Endothelial cell (in vitro differentiated cells): Measurements from ENCODE around the gene KIF23. TPM values are rescaled to one million over a fixed set of nuclear protein-coding genes. Genes with fewer than 3 reads are reported as not detected.
A peak's percentile ranks its signal among the peaks of the same experiment; 100 is the strongest.

ENCODE experiments used
- DNase-seq: peaks from one replicate; pipeline ENCODE4 v3.0.0; 2021; ENCODE audit warnings: low spot score
- H3K27ac Mint-ChIP-seq: one replicate; pipeline ENCODE4 v1.8.0; 2021; ENCODE audit warnings: mixed read lengths, inconsistent platforms; ENCODE audit not compliant: unreplicated experiment
- H3K27me3 Mint-ChIP-seq: one replicate; pipeline ENCODE4 v1.8.0; 2021; ENCODE audit warnings: mild to moderate bottlenecking, moderate library complexity, mixed read lengths, inconsistent platforms; ENCODE audit not compliant: unreplicated experiment
- H3K36me3 Mint-ChIP-seq: one replicate; pipeline ENCODE4 v1.8.0; 2021; ENCODE audit warnings: mild to moderate bottlenecking, low read depth, mixed read lengths, inconsistent platforms; ENCODE audit not compliant: unreplicated experiment
- H3K4me1 Mint-ChIP-seq: one replicate; pipeline ENCODE4 v1.8.0; 2021; ENCODE audit warnings: mild to moderate bottlenecking, mixed read lengths, inconsistent platforms; ENCODE audit not compliant: unreplicated experiment
- H3K4me3 Mint-ChIP-seq: one replicate; pipeline ENCODE4 v1.8.0; 2021; ENCODE audit warnings: mild to moderate bottlenecking, mixed read lengths, inconsistent platforms; ENCODE audit not compliant: unreplicated experiment
- H3K9me3 Mint-ChIP-seq: one replicate; pipeline ENCODE4 v1.8.0; 2021; ENCODE audit warnings: mixed read lengths, inconsistent platforms; ENCODE audit not compliant: unreplicated experiment
- CTCF ChIP-seq: fragments of 200-600 bp; sonication (generic); IDR thresholded peaks from one replicate; pipeline ENCODE4 v1.5.0; 2021; ENCODE audit warnings: antibody characterized with exemption; ENCODE audit not compliant: unreplicated experiment
- total RNA-seq: library from RNA; stranded (reverse); fragmentation: NEBNext Ultra II Directional; extraction: Animal tissue kit (Norgen Biotek cat#: 25700); gene quantifications from one replicate; pipeline ENCODE4 v1.2.1, GENCODE V29; 2021; ENCODE audit not compliant: unreplicated experiment

KIF23 gene
- total RNA-seq, 1 donor from 2014 or later: 9.5 TPM

GRCh38 chr15:69410248-69410874 lies 3.8 kb upstream of the KIF23 start:
- peaks cover 2% of the 10 kb centered on the region for H3K4me1 Mint-ChIP-seq
- no peak overlapping the region for H3K27ac Mint-ChIP-seq
- DNase-seq: no peak
- H3K9me3 Mint-ChIP-seq: no peaks in the 10 kb centered on the region
- H3K36me3 Mint-ChIP-seq: peaks cover 4% of the 10 kb centered on the region
- no peak for TF ChIP-seq CTCF
- H3K27me3 Mint-ChIP-seq: no peaks in the 10 kb centered on the region
- no peak overlapping the region for H3K4me3 Mint-ChIP-seq

GRCh38 chr15:69412274-69412673 lies 1.9 kb upstream of the KIF23 start:
- no peaks in the 10 kb centered on the region for H3K27me3 Mint-ChIP-seq
- H3K9me3 Mint-ChIP-seq: no peaks in the 10 kb centered on the region
- DNase-seq: no peak
- H3K4me1 Mint-ChIP-seq: peaks cover 2% of the 10 kb centered on the region
- peaks cover 4% of the 10 kb centered on the region for H3K36me3 Mint-ChIP-seq
- TF ChIP-seq CTCF: no peak
- no peak overlapping the region for H3K4me3 Mint-ChIP-seq
- H3K27ac Mint-ChIP-seq: no peak overlapping the region

GRCh38 chr15:69412701-69413100 lies 1.4 kb upstream of the KIF23 start:
- Mint-ChIP-seq H3K27me3 (no peaks in the 10 kb centered on the region), H3K4me3 (no peak overlapping the region), H3K9me3 (no peaks in the 10 kb centered on the region), H3K36me3 (peaks cover 4% of the 10 kb centered on the region), H3K4me1 (peaks cover 2% of the 10 kb centered on the region), H3K27ac (no peak overlapping the region)
- no peak for TF ChIP-seq CTCF
- no peak for DNase-seq

- peak; percentile 53 for DNase-seq
- Mint-ChIP-seq H3K4me1 (peaks cover 2% of the 10 kb centered on the region), H3K27me3 (no peaks in the 10 kb centered on the region), H3K9me3 (no peaks in the 10 kb centered on the region), H3K27ac (no peak overlapping the region), H3K4me3 (peak overlapping the region; percentile 87), H3K36me3 (peaks cover 4% of the 10 kb centered on the region)
- no peak for TF ChIP-seq CTCF
Observed at GRCh38 chr15:69414701-69415167, 585 bp downstream of the KIF23 start.

GRCh38 chr15:69415381-69415780 lies 1.2 kb downstream of the KIF23 start:
- H3K27me3 Mint-ChIP-seq: no peaks in the 10 kb centered on the region
- peaks cover 4% of the 10 kb centered on the region for H3K36me3 Mint-ChIP-seq
- H3K4me1 Mint-ChIP-seq: peaks cover 2% of the 10 kb centered on the region
- TF ChIP-seq CTCF: no peak
- DNase-seq: no peak
- H3K4me3 Mint-ChIP-seq: peak overlapping the region; percentile 68
- H3K9me3 Mint-ChIP-seq: no peaks in the 10 kb centered on the region
- H3K27ac Mint-ChIP-seq: peak overlapping the region; percentile 12
